A549 (cell line): Measurements from ENCODE around the gene XYLT1. TPM values are rescaled to one million over a fixed set of nuclear protein-coding genes. Genes with fewer than 3 reads are reported as not detected.
A peak's percentile ranks its signal among the peaks of the same experiment; 100 is the strongest.

Experiments
- ATAC-seq, 2 experiments: fragments of 200-7000 bp in 1 of 2; fragments of >200 bp in 1 of 2; cut with Nextera tagmentation in 1 of 2; cut with Tn5 transposase in 1 of 2; 3 replicates each; pipeline versions ENCODE4 v1.8.0 to v1.9.1; 2018 to 2020; ENCODE audit warnings: mild to moderate bottlenecking in 1 of 2, moderate library complexity in 1 of 2
- CTCF ChIA-PET: fragments of 300-600 bp; sonication (Branson Sonifier 250); formaldehyde crosslinking; extraction: SDS; loops from one replicate; lab custom pipeline; 2021; ENCODE audit warnings: antibody characterized with exemption, inconsistent platforms; lab: Yijun Ruan, JAX
- POLR2A ChIA-PET: fragments of 350-600 bp; formaldehyde crosslinking; extraction: SDS; loops from one replicate; lab custom pipeline; 2021; ENCODE audit warnings: antibody characterized with exemption, inconsistent platforms; lab: Yijun Ruan, JAX
- DNase-seq, 2 experiments: peaks; one replicate each; pipeline versions ENCODE4 v3.0.0 to v3.0.0-alpha.2; 2011 to 2016; ENCODE audit warnings: low read depth in 1 of 2, low spot score in 1 of 2
- FAIRE-seq: peaks from 2 replicates; lab custom pipeline; 2011; peaks lifted over from hg19 to GRCh38; lab: Jason Lieb, UNC
- H3K27ac ChIP-seq, 2 experiments: fragments of >200 bp; sonication (Bioruptor Twin); formaldehyde crosslinking; 3 replicates each; pipeline ENCODE4 v1.5.1; 2016 to 2017
- H3K4me1 ChIP-seq: fragments of >200 bp; sonication (Bioruptor Twin); formaldehyde crosslinking; 3 replicates; pipeline ENCODE4 v1.6.1; 2016
- H3K4me2 ChIP-seq: fragments of >200 bp; sonication (Bioruptor Twin); formaldehyde crosslinking; 3 replicates; pipeline ENCODE4 v1.6.1; 2016
- H3K4me3 ChIP-seq: fragments of >200 bp; sonication (Bioruptor Twin); formaldehyde crosslinking; 3 replicates; pipeline ENCODE4 v1.5.1; 2016
- H3K9me3 ChIP-seq: fragments of >200 bp; sonication (Bioruptor Twin); formaldehyde crosslinking; 3 replicates; pipeline ENCODE4 v1.6.1; 2016
- BCL3 ChIP-seq: fragments of >200 bp; sonication (Bioruptor Twin); formaldehyde crosslinking; IDR thresholded peaks from 3 replicates; pipeline ENCODE4 v1.6.1; 2016
- CBX2 ChIP-seq: fragments of 200-600 bp; sonication (generic); IDR thresholded peaks from 2 replicates; pipeline ENCODE4 v1.6.1; 2016; ENCODE audit warnings: low read depth, mild to moderate bottlenecking, borderline replicate concordance
- CHD4 ChIP-seq: fragments of 200-600 bp; sonication (generic); IDR thresholded peaks from 2 replicates; pipeline ENCODE4 v1.6.1; 2016; ENCODE audit warnings: antibody characterized with exemption, mild to moderate bottlenecking, borderline replicate concordance
- EHMT2 ChIP-seq: fragments of 200-600 bp; sonication (generic); IDR thresholded peaks from 2 replicates; pipeline ENCODE4 v1.6.1; 2016; ENCODE audit warnings: antibody characterized with exemption, low read depth, mild to moderate bottlenecking, moderate library complexity
- EP300 ChIP-seq, 2 experiments: fragments of >200 bp; sonication (Bioruptor Twin); formaldehyde crosslinking; IDR thresholded peaks; 2 replicates in 1 of 2; 3 replicates in 1 of 2; pipeline ENCODE4 v1.6.1; 2016 to 2017
- FOXS1 ChIP-seq: fragments of 250-450 bp; sonication (Bioruptor Pico); IDR thresholded peaks from 2 replicates; pipeline ENCODE4 v1.5.0; 2020; ENCODE audit warnings: mild to moderate bottlenecking, moderate library complexity
- HES2 ChIP-seq: fragments of >200 bp; sonication (Bioruptor Twin); formaldehyde crosslinking; IDR thresholded peaks from 2 replicates; pipeline ENCODE4 v1.6.1; 2016
- HEYL ChIP-seq: fragments of 250-450 bp; sonication (Bioruptor Pico); IDR thresholded peaks from 2 replicates; pipeline ENCODE4 v1.8.0; 2021; ENCODE audit warnings: mild to moderate bottlenecking, moderate library complexity
- JUNB ChIP-seq: fragments of >200 bp; sonication (Bioruptor Twin); formaldehyde crosslinking; IDR thresholded peaks from 2 replicates; pipeline ENCODE4 v1.6.1; 2016
- KDM1A ChIP-seq: fragments of 200-600 bp; sonication (generic); IDR thresholded peaks from 2 replicates; pipeline ENCODE4 v1.6.1; 2016; ENCODE audit warnings: low read depth, mild to moderate bottlenecking
- KDM5A ChIP-seq: fragments of 200-600 bp; sonication (generic); IDR thresholded peaks from 2 replicates; pipeline ENCODE4 v1.6.1; 2016; ENCODE audit warnings: antibody characterized with exemption, mild to moderate bottlenecking
- MAFK ChIP-seq: fragments of 450-650 bp; IDR thresholded peaks from 2 replicates; pipeline ENCODE4 v1.6.1; 2014; ENCODE audit not compliant: partially characterized antibody
- MAX ChIP-seq: IDR thresholded peaks from 2 replicates; pipeline ENCODE4 v1.6.1; 2012
- MAZ ChIP-seq: fragments of 150-350 bp; IDR thresholded peaks from 2 replicates; pipeline ENCODE4 v1.6.1; 2014; ENCODE audit warnings: antibody characterized with exemption, low read depth, low read length, borderline replicate concordance
- MYC ChIP-seq: IDR thresholded peaks from 2 replicates; pipeline ENCODE4 v1.6.1; 2012; ENCODE audit warnings: mild to moderate bottlenecking, inconsistent platforms, low read length, improper control_type of control experiment, borderline replicate concordance
- NFE2L2 ChIP-seq: fragments of 150-350 bp; conservative IDR thresholded peaks from 2 replicates; pipeline ENCODE4 v1.6.1; 2014; ENCODE audit warnings: low read length
- NR3C1 ChIP-seq: fragments of >200 bp; sonication (Bioruptor Twin); formaldehyde crosslinking; IDR thresholded peaks from 3 replicates; pipeline ENCODE4 v1.6.1; 2017
- PBX3 ChIP-seq: IDR thresholded peaks from 2 replicates; pipeline ENCODE4 v1.6.1; 2012
- PHF8 ChIP-seq: fragments of 200-600 bp; sonication (generic); IDR thresholded peaks from 2 replicates; pipeline ENCODE4 v1.6.1; 2016; ENCODE audit warnings: low read depth, mild to moderate bottlenecking, antibody characterized with exemption, moderate library complexity, borderline replicate concordance
- POLR2A ChIP-seq: IDR thresholded peaks from 2 replicates; pipeline ENCODE4 v1.6.1; 2012; ENCODE audit warnings: mild to moderate bottlenecking, low read length
- RCOR1 ChIP-seq: fragments of 150-350 bp; IDR thresholded peaks from 2 replicates; pipeline ENCODE4 v1.6.1; 2014; ENCODE audit warnings: antibody characterized with exemption, low read length, low read depth
- RNF2 ChIP-seq: fragments of 200-600 bp; sonication (generic); IDR thresholded peaks from 2 replicates; pipeline ENCODE4 v1.6.1; 2016; ENCODE audit warnings: low read depth, mild to moderate bottlenecking, antibody characterized with exemption, moderate library complexity, borderline replicate concordance
- SMC3 ChIP-seq: fragments of >200 bp; sonication (Bioruptor Twin); formaldehyde crosslinking; IDR thresholded peaks from 3 replicates; pipeline ENCODE4 v1.6.1; 2018; ENCODE audit warnings: inconsistent platforms
- ZC3H11A ChIP-seq: fragments of 450-650 bp; IDR thresholded peaks from 2 replicates; pipeline ENCODE4 v1.6.1; 2014; ENCODE audit warnings: antibody characterized with exemption, mild to moderate bottlenecking
- ZNF302 ChIP-seq: fragments of 250-450 bp; sonication (Bioruptor Pico); IDR thresholded peaks from 2 replicates; pipeline ENCODE4 v1.9.0; 2021; ENCODE audit warnings: inconsistent platforms, mild to moderate bottlenecking, moderate library complexity
- WGBS: methylation state at CpG from one replicate; pipeline ENCODE4 v1.1.6; 2017; ENCODE audit errors: missing lambda C conversion rate; 5-methylcytosine and 5-hydroxymethylcytosine counted together
- polyA plus RNA-seq, 4 experiments: library from polyadenylated mRNA; depleted of rRNA in 3 of 4; stranded (reverse); fragments of >200 nt; fragmentation: RNase III in 1 of 4; extraction: RNeasy Plus Mini Kit Qiagen cat#74134 plus additional on column Dnase treatment in 1 of 4; gene quantifications; 2 replicates in 3 of 4; 3 replicates in 1 of 4; pipeline ENCODE4 v1.2.3, GENCODE V29; 2011 to 2017

The XYLT1 gene
- polyA plus RNA-seq, 2 of the 4 experiments (the other 2 are of a cell fraction), result 0.78 to 0.88 TPM

- TF ChIP-seq MAX (no peak), MAFK (no peak), MAZ (no peak)
These were observed 12.8 kb downstream of the XYLT1 start (continued) for GRCh38 chr16:17457997-17458396.

GRCh38 chr16:17457513-17457912, 13.2 kb downstream of the XYLT1 start:
- Histone ChIP-seq H3K27ac (no peak overlapping the region), H3K4me2 (no peak overlapping the region), H3K4me3 (no peak overlapping the region), H3K4me1 (no peaks in the 10 kb centered on the region), H3K9me3 (no peaks in the 10 kb centered on the region)
- DNase-seq (no peak), FAIRE-seq (no peak), ATAC-seq (no peak)
- ChIA-PET CTCF (no interaction called here), POLR2A (no interaction called here)
- WGBS, result 10% methylated on average over 3 of the region's 3 CpGs
- TF ChIP-seq MAZ (no peak), FOXS1 (no peak), EHMT2 (no peak), ZNF302 (no peak), ZC3H11A (no peak), EP300 (IDR thresholded peaks at IDR 0.05) (no peak)

GRCh38 chr16:17454162-17454730, 16.5 kb downstream of the XYLT1 start:
- no peak for FAIRE-seq
- TF ChIP-seq SMC3, result no peak
- TF ChIP-seq MAFK, result peak; percentile 8
- no peak overlapping the region for H3K4me2 ChIP-seq
- H3K4me3 ChIP-seq, result no peak overlapping the region
- CTCF ChIA-PET, result interaction anchor here (0.6 kb wide), 1 partner anchor 632 kb away, joined by 5 read pairs; no protein-coding TSS in a partner anchor
- H3K27ac ChIP-seq, result no peak overlapping the region
- WGBS, result 14% methylated on average over 4 of the region's 4 CpGs
- POLR2A ChIA-PET, result no interaction called here
- H3K9me3 ChIP-seq, result no peaks in the 10 kb centered on the region
- no peak for DNase-seq
- ATAC-seq, result no peak
- no peaks in the 10 kb centered on the region for H3K4me1 ChIP-seq

GRCh38 chr16:17453364-17454038, 17.3 kb downstream of the XYLT1 start:
- no peaks in the 10 kb centered on the region for H3K9me3 ChIP-seq
- FAIRE-seq (no peak), DNase-seq (no peak), ATAC-seq (no peak)
- CTCF ChIA-PET, result interaction anchor here (0.6 kb wide), 1 partner anchor 631 kb away, joined by 5 read pairs; no protein-coding TSS in a partner anchor
- TF ChIP-seq POLR2A, result no peak
- no peak for TF ChIP-seq MYC
- TF ChIP-seq CHD4, result no peak
- no peak for TF ChIP-seq RNF2
- no peak for TF ChIP-seq KDM1A
- no peak for TF ChIP-seq BCL3
- no peak for TF ChIP-seq HES2
- TF ChIP-seq PHF8, result no peak
- TF ChIP-seq MAZ, result no peak
- no peak for TF ChIP-seq RCOR1
- TF ChIP-seq JUNB, result no peak
- TF ChIP-seq KDM5A, result no peak
- no peak for TF ChIP-seq NFE2L2
- no peak for TF ChIP-seq PBX3
- no peak for TF ChIP-seq HEYL (CRISPR knock-in tag)
- TF ChIP-seq NR3C1, result no peak
- TF ChIP-seq CBX2, result no peak
- 44% methylated on average over 6 of the region's 8 CpGs for WGBS
- H3K4me1 ChIP-seq, result no peaks in the 10 kb centered on the region
- H3K27ac ChIP-seq, result no peak overlapping the region
- H3K4me3 ChIP-seq, result no peak overlapping the region
- POLR2A ChIA-PET, result no interaction called here
- no peak overlapping the region for H3K4me2 ChIP-seq
